OCI-LY7 (cell line): ENCODE data around the gene GRPEL2. TPM values are rescaled to one million over a fixed set of nuclear protein-coding genes. Genes with fewer than 3 reads are reported as not detected.

Experiments
- BruUV-seq: library from RNA; stranded (reverse); fragments of 400-500 nt; replicated peaks from 2 replicates; lab custom pipeline; 2021; lab: Mats Ljungman, UMichigan
- CTCF ChIA-PET: fragments of 300-600 bp; sonication (Branson Sonifier 250); formaldehyde crosslinking; loops from one replicate; lab custom pipeline; 2022; ENCODE audit warnings: antibody characterized with exemption; ENCODE audit not compliant: unreplicated experiment; lab: Charles Lee
- POLR2A ChIA-PET: fragments of 300-600 bp; sonication (Branson Sonifier 250); formaldehyde crosslinking; loops from one replicate; lab custom pipeline; 2022; ENCODE audit warnings: antibody characterized with exemption; lab: Charles Lee
- DNase-seq: peaks from one replicate; pipeline ENCODE4 v3.0.0-alpha.2; 2015; ENCODE audit warnings: low spot score
- H2AFZ ChIP-seq: fragments of 200-600 bp; sonication (generic), shearing (Covaris generic); 2 replicates; pipeline ENCODE4 v1.6.1; 2014; ENCODE audit warnings: mild to moderate bottlenecking, antibody characterized with exemption, low read length, moderate library complexity
- H3K27ac ChIP-seq: fragments of 200-600 bp; sonication (generic); 2 replicates; pipeline ENCODE4 v1.5.1; 2014; ENCODE audit warnings: mixed run types, low read depth, mild to moderate bottlenecking, moderate library complexity, low read length, inconsistent platforms; ENCODE audit not compliant: poor library complexity, severe bottlenecking
- H3K36me3 ChIP-seq: fragments of 200-600 bp; sonication (generic); 2 replicates; pipeline ENCODE4 v1.6.1; 2014; ENCODE audit warnings: mild to moderate bottlenecking, antibody characterized with exemption, low read length, moderate library complexity, mixed read lengths; ENCODE audit not compliant: insufficient read depth
- H3K4me1 ChIP-seq: fragments of 200-600 bp; sonication (generic); 2 replicates; pipeline ENCODE4 v1.5.1; 2014; ENCODE audit warnings: mild to moderate bottlenecking, low read length; ENCODE audit not compliant: insufficient read depth, poor library complexity, severe bottlenecking
- H3K4me2 ChIP-seq: fragments of 200-600 bp; sonication (generic); 2 replicates; pipeline ENCODE4 v1.6.1; 2014; ENCODE audit warnings: mild to moderate bottlenecking, low read length
- H3K4me3 ChIP-seq: fragments of 200-600 bp; sonication (generic); 2 replicates; pipeline ENCODE4 v1.5.1; 2014; ENCODE audit warnings: mild to moderate bottlenecking, low read depth, low read length; ENCODE audit not compliant: poor library complexity, severe bottlenecking
- H3K79me2 ChIP-seq: fragments of 200-600 bp; sonication (generic); 2 replicates; pipeline ENCODE4 v1.6.1; 2016; ENCODE audit warnings: low read depth, mild to moderate bottlenecking, low read length, moderate library complexity, mixed read lengths; ENCODE audit not compliant: insufficient read depth
- H3K9me2 ChIP-seq: fragments of 200-600 bp; sonication (generic); 2 replicates; pipeline ENCODE4 v1.6.1; 2016; ENCODE audit warnings: mild to moderate bottlenecking, low read length, mixed read lengths; ENCODE audit not compliant: insufficient read depth
- H3K9me3 ChIP-seq: fragments of 200-600 bp; sonication (generic); 2 replicates; pipeline ENCODE4 v1.6.1; 2014; ENCODE audit warnings: mild to moderate bottlenecking, mixed run types, low read length, mixed read lengths
- H4K20me1 ChIP-seq: fragments of 200-600 bp; sonication (generic); 2 replicates; pipeline ENCODE4 v1.6.1; 2014; ENCODE audit warnings: mild to moderate bottlenecking, antibody characterized with exemption, low read length, moderate library complexity, mixed read lengths; ENCODE audit not compliant: insufficient read depth
- CTCF ChIP-seq: fragments of 200-600 bp; sonication (generic); conservative IDR thresholded peaks from 2 replicates; pipeline ENCODE4 v1.5.1; 2014; ENCODE audit warnings: mild to moderate bottlenecking, antibody characterized with exemption, low read length, moderate library complexity, mixed read lengths
- EZH2phosphoT487 ChIP-seq: fragments of 200-600 bp; sonication (generic); IDR thresholded peaks from 2 replicates; pipeline ENCODE4 v1.6.1; 2018; ENCODE audit warnings: low read depth, borderline replicate concordance, mild to moderate bottlenecking, mixed run types, antibody characterized with exemption, low read length, moderate library complexity, mixed read lengths
- intact Hi-C: fragments of 100-400 bp; cut with micrococcal nuclease; formaldehyde crosslinking; loops from one replicate; pipeline ENCODE4 v1.10.0; 2022; ENCODE audit not compliant: unreplicated experiment
- total RNA-seq, 2 experiments: library from RNA; depleted of rRNA in 1 of 2; stranded (reverse); fragments of >200 nt in 1 of 2; shearing (Covaris generic) in 1 of 2; gene quantifications; 2 replicates each; pipeline ENCODE4 v1.2.3, GENCODE V29; 2014 to 2022

The GRPEL2 gene
- total RNA-seq, 2 experiments from 2014 or later, result 28.3 to 41.5 TPM

GRCh38 chr5:149381261-149381985 lies 36.1 kb downstream of the GRPEL2 start:
- Histone ChIP-seq H2AFZ (no peak overlapping the region), H3K9me2 (no peaks in the 10 kb centered on the region), H3K9me3 (no peaks in the 10 kb centered on the region), H4K20me1 (no peaks in the 10 kb centered on the region), H3K4me3 (no peak overlapping the region), H3K27ac (no peak overlapping the region), H3K36me3 (no peaks in the 10 kb centered on the region), H3K4me2 (no peak overlapping the region), H3K4me1 (no peaks in the 10 kb centered on the region), H3K79me2 (no peaks in the 10 kb centered on the region)
- CTCF ChIA-PET, result interaction anchor here (0.7 to 1.5 kb wide), 2 partner anchors 48 to 237 kb away, joined by 3 to 5 read pairs; no protein-coding TSS in a partner anchor
- BruUV-seq, result no TSS peak
- DNase-seq, result no peak
- POLR2A ChIA-PET, result no interaction called here
- intact Hi-C loops, result no loop called here
- TF ChIP-seq CTCF (no peak), EZH2phosphoT487 (no peak)

GRCh38 chr5:149381986-149382338 lies 36.7 kb downstream of the GRPEL2 start:
- no peaks in the 10 kb centered on the region for H4K20me1 ChIP-seq
- no peaks in the 10 kb centered on the region for H3K79me2 ChIP-seq
- H3K4me1 ChIP-seq, result no peaks in the 10 kb centered on the region
- POLR2A ChIA-PET, result no interaction called here
- no peaks in the 10 kb centered on the region for H3K9me2 ChIP-seq
- no peak overlapping the region for H3K27ac ChIP-seq
- no peak overlapping the region for H3K4me2 ChIP-seq
- intact Hi-C loops, result loop anchor here (1.0 to 2.0 kb wide), 3 partner anchors 53 to 236 kb away; no protein-coding TSS in a partner anchor
- H3K9me3 ChIP-seq, result no peaks in the 10 kb centered on the region
- DNase-seq, result peak; percentile 63
- BruUV-seq, result no TSS peak
- no peaks in the 10 kb centered on the region for H3K36me3 ChIP-seq
- H3K4me3 ChIP-seq, result no peak overlapping the region
- TF ChIP-seq CTCF, result peak; percentile 90
- no peak for TF ChIP-seq EZH2phosphoT487
- no peak overlapping the region for H2AFZ ChIP-seq
- CTCF ChIA-PET, result interaction anchor here (0.7 to 1.5 kb wide), 3 partner anchors 28 to 237 kb away, joined by 3 to 5 read pairs (median 3); no protein-coding TSS in a partner anchor
